ENCODE results near the gene KLF6. TPM values are rescaled to one million over a fixed set of nuclear protein-coding genes. Genes with fewer than 3 reads are reported as not detected.

The KLF6 gene
- total and polyA plus RNA-seq, 9 of the 15 experiments (the other 6 are each of a cell fraction or from before 2014, with no cell fraction given) = 3.2 to 23.9 (median 8.0) TPM

GRCh38 chr10:3748484-3748883 is 36.5 kb downstream of the KLF6 start:
- Histone ChIP-seq H3K4me3 (no peak overlapping the region), H3K27me3 (ENCODE audit: control insufficient read depth in 2 of 2, insufficient read depth in 2 of 2, low read length in 2 of 2) (peaks cover 0 to 6% of the 10 kb centered on the region in 2 experiments; a peak in 1 of 5 replicates), H3K9me3 (replicated peaks; ENCODE audit: control insufficient read depth, insufficient read depth, low read depth, low read length) (no peaks in the 10 kb centered on the region), H3K4me2 (ENCODE audit: insufficient read depth, low read length) (no peak overlapping the region), H3K27ac (ENCODE audit: extremely low read depth, low read depth, low read length) (no peak overlapping the region), H3K79me2 (ENCODE audit: control insufficient read depth, insufficient read depth, low read length) (no peaks in the 10 kb centered on the region), H3K9me1 (ENCODE audit: control insufficient read depth, insufficient read depth, low read length) (no peaks in the 10 kb centered on the region), H4K20me1 (replicated peaks; ENCODE audit: control insufficient read depth, insufficient read depth, low read length) (no peaks in the 10 kb centered on the region), H2AFZ (ENCODE audit: low read depth, low read length) (no peak overlapping the region), H3K36me3 (ENCODE audit: control insufficient read depth, insufficient read depth, low read length) (no peaks in the 10 kb centered on the region), H3K4me1 (replicated peaks in 1 of 2; ENCODE audit: control insufficient read depth in 2 of 2, insufficient read depth in 2 of 2, low read length in 2 of 2) (peaks cover 5 to 12% of the 10 kb centered on the region in 2 experiments; a peak in 4 of 5 replicates), H3K9ac (ENCODE audit: insufficient read depth in 1 of 2, low read depth in 2 of 2, low read length in 2 of 2) (no peak overlapping the region)
- intact Hi-C loops (cut with micrococcal nuclease) (no loop called here), in situ Hi-C loops (cut with MboI) (no loop called here)
- ChIA-PET POLR2A (no interaction called here), CTCF (ENCODE audit: low intra/inter-chr PET ratio) (interaction anchor here (0.7 kb wide), 1 partner anchor 1467 kb away, joined by 3 read pairs; no protein-coding TSS in a partner anchor)
- 67% methylated on average over 7 of the region's 7 CpGs for WGBS (ENCODE audit: insufficient coverage, low coverage, missing lambda C conversion rate)
- no peak for FAIRE-seq
- no TSS peak for BruUV-seq (replicated peaks)
- TF ChIP-seq STAG1 (CRISPR knock-in tag; IDR thresholded peaks at IDR 0.05; ENCODE audit: borderline replicate concordance) = no peak
- no peak for TF ChIP-seq SRSF9 (IDR thresholded peaks at IDR 0.05; ENCODE audit: borderline replicate concordance, low read depth, low read length)
- no peak for TF ChIP-seq RFX1 (IDR thresholded peaks at IDR 0.05)
- TF ChIP-seq ZNF224 (CRISPR knock-in tag; IDR thresholded peaks at IDR 0.05) = no peak
- TF ChIP-seq, protein P1, sequence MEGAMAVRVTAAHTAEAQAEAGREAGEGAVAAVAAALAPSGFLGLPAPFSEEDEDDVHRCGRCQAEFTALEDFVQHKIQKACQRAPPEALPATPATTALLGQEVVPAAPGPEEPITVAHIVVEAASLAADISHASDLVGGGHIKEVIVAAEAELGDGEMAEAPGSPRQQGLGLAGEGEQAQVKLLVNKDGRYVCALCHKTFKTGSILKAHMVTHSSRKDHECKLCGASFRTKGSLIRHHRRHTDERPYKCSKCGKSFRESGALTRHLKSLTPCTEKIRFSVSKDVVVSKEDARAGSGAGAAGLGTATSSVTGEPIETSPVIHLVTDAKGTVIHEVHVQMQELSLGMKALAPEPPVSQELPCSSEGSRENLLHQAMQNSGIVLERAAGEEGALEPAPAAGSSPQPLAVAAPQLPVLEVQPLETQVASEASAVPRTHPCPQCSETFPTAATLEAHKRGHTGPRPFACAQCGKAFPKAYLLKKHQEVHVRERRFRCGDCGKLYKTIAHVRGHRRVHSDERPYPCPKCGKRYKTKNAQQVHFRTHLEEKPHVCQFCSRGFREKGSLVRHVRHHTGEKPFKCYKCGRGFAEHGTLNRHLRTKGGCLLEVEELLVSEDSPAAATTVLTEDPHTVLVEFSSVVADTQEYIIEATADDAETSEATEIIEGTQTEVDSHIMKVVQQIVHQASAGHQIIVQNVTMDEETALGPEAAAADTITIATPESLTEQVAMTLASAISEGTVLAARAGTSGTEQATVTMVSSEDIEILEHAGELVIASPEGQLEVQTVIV (CRISPR knock-in tag; IDR thresholded peaks at IDR 0.05; ENCODE audit: borderline replicate concordance) = no peak
- TF ChIP-seq PPARD (CRISPR knock-in tag; IDR thresholded peaks at IDR 0.05) = no peak
- no peak for TF ChIP-seq TGIF2 (CRISPR knock-in tag; IDR thresholded peaks at IDR 0.05)
- no peak for TF ChIP-seq ZC3H4 (CRISPR knock-in tag; IDR thresholded peaks at IDR 0.05; ENCODE audit: borderline replicate concordance)
- TF ChIP-seq TCF3 (CRISPR knock-in tag; IDR thresholded peaks at IDR 0.05) = no peak
- no peak for TF ChIP-seq E2F3 (CRISPR knock-in tag; IDR thresholded peaks at IDR 0.05)
- no peak for DNase-seq (ENCODE audit: extremely low read depth in 1 of 4, low spot score in 3 of 4)
- no peak for ATAC-seq

All from K562 (cell line).